GM12865 (cell line): ENCODE measurements around the gene TSPAN14.

Experiments used
- DNase-seq: peaks from one replicate; pipeline ENCODE4 v3.0.0; 2010; ENCODE audit warnings: low read depth
- H3K4me3 ChIP-seq: 2 replicates; pipeline ENCODE4 v1.5.1; 2011; ENCODE audit warnings: mild to moderate bottlenecking, low read depth, low read length, control low read depth
- TF ChIP-seq, protein P1 (sequence below): IDR thresholded peaks from 2 replicates; pipeline ENCODE4 v1.5.1; 2011; ENCODE audit warnings: low read length, control low read depth, low read depth, inconsistent platforms; ENCODE audit not compliant: insufficient read depth; ENCODE audit errors: missing control alignments

TSPAN14 gene

DNA sequence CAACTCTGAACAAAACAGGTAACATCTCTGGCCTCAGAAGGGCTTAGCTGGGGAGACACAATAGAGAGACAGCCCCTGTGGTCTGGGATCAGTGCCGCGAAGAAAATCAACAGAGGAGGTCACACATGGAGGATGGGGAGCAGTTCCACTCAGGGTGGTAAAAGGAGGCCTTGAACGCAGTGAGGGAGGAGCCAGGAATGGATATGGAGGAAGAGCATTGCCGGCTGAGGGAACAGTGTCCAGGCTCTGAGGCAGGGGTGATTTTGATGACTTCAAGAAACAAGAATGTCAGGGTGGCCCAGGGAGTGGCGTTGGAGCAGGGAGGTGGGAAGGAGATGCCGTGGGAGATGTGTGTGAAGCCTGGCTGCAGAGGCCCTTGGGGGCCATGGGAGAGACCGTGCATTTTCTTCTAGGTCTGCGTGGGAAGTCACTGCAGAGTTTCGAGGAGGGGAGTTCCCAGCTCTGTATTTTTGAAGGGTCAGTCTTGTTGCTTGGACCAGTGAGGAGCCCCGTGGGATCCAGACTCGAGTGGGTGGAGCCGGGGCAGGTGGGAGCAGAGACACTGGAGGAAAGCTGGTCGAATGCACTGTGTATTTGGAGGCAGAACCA lies 47.9 kb downstream of the TSPAN14 start:
- H3K4me3 ChIP-seq, result no peak overlapping the region
- TF ChIP-seq, protein P1, sequence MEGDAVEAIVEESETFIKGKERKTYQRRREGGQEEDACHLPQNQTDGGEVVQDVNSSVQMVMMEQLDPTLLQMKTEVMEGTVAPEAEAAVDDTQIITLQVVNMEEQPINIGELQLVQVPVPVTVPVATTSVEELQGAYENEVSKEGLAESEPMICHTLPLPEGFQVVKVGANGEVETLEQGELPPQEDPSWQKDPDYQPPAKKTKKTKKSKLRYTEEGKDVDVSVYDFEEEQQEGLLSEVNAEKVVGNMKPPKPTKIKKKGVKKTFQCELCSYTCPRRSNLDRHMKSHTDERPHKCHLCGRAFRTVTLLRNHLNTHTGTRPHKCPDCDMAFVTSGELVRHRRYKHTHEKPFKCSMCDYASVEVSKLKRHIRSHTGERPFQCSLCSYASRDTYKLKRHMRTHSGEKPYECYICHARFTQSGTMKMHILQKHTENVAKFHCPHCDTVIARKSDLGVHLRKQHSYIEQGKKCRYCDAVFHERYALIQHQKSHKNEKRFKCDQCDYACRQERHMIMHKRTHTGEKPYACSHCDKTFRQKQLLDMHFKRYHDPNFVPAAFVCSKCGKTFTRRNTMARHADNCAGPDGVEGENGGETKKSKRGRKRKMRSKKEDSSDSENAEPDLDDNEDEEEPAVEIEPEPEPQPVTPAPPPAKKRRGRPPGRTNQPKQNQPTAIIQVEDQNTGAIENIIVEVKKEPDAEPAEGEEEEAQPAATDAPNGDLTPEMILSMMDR, result no peak
- DNase-seq, result no peak

GRCh38 chr10:80502621-80503583 lies 48.8 kb downstream of the TSPAN14 start:
- TF ChIP-seq, protein P1, result no peak
- no peak for DNase-seq
- no peak overlapping the region for H3K4me3 ChIP-seq

DNA sequence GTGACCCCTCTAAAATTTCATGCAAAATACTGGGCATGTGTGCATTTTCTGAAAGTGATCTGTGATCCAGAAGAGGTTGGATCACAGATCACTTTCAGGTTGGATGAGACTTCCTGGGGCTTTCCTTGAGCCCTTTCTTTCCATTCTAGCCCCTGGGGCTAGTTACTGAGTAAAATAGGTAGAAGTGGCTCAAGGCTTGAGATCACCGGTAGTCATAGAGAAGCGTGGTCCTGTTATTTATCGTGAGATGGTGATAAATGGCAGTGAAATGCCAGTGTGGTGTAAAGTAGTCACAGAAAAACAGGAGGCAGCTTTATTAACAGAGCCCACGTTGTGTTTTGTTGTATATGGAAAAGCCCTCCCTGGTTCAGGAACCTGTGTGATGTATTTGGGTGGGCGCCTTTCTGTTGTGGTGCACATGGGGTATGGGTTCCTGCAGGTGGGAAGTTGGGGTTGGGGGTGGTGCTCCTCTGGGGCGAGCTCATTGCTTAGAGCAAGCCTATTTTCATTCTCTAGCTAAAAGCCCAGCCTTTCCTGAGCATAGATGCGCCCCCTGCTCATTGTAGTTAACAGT lies 49.6 kb downstream of the TSPAN14 start:
- no peak overlapping the region for H3K4me3 ChIP-seq
- TF ChIP-seq, protein P1, result no peak
- no peak for DNase-seq

GRCh38 chr10:80504158-80504811 lies 50.2 kb downstream of the TSPAN14 start:
- TF ChIP-seq, protein P1, result no peak
- no peak for DNase-seq
- H3K4me3 ChIP-seq, result no peak overlapping the region

DNA sequence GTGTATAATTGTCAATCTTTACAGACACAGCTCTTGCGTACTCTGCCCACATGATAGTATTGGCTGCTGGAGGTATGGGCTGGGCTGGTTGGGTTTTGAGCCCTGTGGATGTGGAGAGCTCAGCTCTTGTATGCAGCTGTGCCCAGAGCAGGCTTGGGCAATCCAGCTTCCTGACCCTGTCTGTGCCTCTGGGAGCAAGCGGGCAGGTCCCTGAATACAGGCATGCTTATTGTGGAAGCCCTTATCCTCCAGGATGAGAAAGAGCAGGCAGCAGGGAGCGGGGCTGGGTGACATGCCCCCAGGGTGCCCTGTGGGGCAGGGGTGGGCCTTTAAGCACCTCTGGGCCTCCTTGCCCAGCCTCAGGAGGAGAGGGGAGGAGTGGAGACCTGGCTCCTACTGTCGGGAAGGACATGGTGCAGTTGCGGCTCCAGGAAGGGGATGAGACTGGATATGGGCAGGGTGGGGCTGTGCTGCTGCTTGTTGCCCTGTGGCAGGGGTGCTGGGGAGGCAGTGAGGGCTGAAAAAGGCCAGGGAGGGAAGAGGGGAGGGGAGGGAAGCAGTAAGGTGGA lies 50.9 kb downstream of the TSPAN14 start:
- H3K4me3 ChIP-seq, result no peak overlapping the region
- TF ChIP-seq, protein P1, result no peak

DNA sequence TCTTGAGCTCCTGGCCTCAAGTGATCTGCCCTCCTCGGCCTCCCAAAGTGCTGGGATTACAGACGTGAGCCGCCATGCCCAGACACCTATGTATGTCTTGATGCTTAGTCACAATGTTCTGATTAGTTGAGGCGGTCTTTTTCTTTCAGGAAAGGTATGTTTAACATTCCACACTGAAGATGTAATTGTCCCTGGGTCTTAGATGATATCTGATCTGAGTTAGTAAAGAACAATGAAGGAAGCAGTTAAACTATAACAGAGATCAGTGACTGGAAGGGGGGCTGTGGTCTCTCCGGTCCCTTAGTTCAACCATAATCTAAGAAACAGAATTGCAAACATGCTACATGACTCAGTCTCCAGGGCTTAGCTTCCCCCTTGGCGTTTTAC lies 52.1 kb downstream of the TSPAN14 start:
- TF ChIP-seq, protein P1, result no peak
- H3K4me3 ChIP-seq, result no peak overlapping the region
- no peak for DNase-seq

More for the DNA sequence above, 50.9 kb downstream of the TSPAN14 start:
- DNase-seq, result no peak
